Fibroblast of villous mesenchyme (primary cell): ENCODE data around the gene TBL1XR1. TPM values are rescaled to one million over a fixed set of nuclear protein-coding genes. Genes with fewer than 3 reads are reported as not detected.

ENCODE experiments used
- DNase-seq: peaks from one replicate; pipeline ENCODE4 v3.0.0-alpha.2; 2010; ENCODE audit warnings: low read depth
- H3K4me3 ChIP-seq: 2 replicates; pipeline ENCODE4 v1.5.1; 2011; ENCODE audit warnings: low read depth, mild to moderate bottlenecking, low read length
- total RNA-seq: library from RNA; depleted of rRNA; stranded (reverse); fragments of >200 nt; gene quantifications from 2 replicates; pipeline ENCODE4 v1.2.3, GENCODE V29; 2012
- TF ChIP-seq, protein P1 (sequence below): IDR thresholded peaks from 2 replicates; pipeline ENCODE4 v1.5.1; 2012; ENCODE audit warnings: low read depth, mild to moderate bottlenecking, low read length; ENCODE audit not compliant: insufficient read depth

Gene TBL1XR1
- total RNA-seq, 1 donor = 161 TPM

DNA sequence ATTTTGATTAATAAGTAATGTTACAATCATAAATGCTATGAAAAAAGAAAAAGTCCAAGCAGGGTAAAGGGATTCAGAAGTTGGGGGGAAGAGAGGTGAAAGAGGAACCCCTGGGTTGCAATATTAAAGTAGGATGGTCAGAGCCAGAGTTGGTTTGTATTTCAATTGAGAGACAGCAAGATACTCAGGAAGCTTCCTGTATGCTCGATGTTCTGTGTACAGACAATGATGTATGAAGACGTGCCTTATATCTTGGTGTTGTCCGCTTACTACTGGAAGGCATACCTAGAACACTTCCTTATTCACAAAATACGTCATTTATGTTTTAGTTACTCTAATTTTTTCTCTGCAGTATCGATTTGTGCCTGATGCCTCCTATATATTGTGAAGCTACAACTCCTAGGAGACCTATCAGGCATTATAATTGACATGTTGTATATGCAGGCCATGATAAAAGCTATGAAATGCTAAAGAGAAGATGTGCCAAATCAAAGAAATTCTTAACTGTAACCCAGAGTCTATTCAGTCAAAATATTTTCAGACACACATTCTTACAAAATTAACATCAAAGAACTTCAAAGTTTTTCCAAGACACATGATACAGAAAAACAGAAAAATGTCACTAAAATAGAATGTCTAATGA is 87.5 kb downstream of the TBL1XR1 start:
- H3K4me3 ChIP-seq = no peak overlapping the region
- DNase-seq = no peak
- TF ChIP-seq, protein P1, sequence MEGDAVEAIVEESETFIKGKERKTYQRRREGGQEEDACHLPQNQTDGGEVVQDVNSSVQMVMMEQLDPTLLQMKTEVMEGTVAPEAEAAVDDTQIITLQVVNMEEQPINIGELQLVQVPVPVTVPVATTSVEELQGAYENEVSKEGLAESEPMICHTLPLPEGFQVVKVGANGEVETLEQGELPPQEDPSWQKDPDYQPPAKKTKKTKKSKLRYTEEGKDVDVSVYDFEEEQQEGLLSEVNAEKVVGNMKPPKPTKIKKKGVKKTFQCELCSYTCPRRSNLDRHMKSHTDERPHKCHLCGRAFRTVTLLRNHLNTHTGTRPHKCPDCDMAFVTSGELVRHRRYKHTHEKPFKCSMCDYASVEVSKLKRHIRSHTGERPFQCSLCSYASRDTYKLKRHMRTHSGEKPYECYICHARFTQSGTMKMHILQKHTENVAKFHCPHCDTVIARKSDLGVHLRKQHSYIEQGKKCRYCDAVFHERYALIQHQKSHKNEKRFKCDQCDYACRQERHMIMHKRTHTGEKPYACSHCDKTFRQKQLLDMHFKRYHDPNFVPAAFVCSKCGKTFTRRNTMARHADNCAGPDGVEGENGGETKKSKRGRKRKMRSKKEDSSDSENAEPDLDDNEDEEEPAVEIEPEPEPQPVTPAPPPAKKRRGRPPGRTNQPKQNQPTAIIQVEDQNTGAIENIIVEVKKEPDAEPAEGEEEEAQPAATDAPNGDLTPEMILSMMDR = no peak

DNA sequence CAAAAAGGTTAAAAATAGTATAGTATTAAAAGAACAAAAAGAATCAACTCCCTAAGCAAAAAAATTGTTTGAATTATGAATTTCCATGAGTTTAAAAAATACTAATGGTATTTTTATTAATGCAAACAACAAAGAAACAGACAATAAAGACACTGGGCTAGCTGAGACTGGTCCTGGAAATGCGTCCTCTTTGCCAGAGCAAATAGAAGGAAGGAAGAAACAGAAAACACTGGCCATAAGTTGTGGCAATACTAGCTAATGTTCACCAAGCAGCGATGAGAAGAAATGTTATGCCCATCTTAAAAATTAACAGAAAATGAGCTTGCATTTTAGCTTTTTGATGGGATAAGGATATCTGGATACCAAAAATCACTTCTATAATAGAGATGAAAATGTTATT is 88.6 kb downstream of the TBL1XR1 start:
- H3K4me3 ChIP-seq = no peak overlapping the region
- DNase-seq = no peak

DNA sequence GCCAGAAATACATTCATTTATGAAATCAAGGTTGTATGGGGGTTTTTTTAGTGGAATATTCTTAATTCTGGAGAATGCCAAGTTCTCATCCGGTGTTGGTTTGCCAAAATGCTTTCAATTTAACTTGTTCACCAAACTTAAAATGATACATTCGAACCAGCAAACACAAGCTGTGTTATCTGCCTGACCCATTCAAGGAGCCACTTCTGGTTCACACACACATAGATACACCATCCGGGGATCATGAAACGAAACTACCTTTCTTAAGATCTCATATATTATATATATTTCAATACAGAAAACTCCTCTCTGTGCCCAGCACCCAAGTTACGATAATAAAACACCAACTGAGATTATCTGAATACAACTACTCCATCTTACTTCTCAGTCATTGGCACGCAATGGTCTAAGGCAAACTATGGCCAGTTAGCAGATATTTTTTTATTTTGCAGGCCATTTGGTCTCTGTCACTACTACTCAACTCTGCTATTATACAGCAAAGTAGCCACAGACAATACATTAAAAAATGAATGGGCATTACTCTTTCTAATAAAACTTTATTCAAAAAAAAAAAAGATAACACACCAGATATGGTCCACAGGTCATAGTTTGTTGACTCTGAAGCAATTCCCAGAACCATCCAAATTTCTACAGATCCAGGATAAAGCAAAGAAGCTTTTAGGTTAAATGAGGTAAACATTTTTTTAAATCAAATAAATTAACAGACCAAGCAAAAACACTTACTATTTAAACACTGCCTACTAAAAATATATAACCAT is 89.6 kb downstream of the TBL1XR1 start:
- no peak for DNase-seq

More for the DNA sequence above, 88.6 kb downstream of the TBL1XR1 start:
- TF ChIP-seq, protein P1 = no peak

DNA sequence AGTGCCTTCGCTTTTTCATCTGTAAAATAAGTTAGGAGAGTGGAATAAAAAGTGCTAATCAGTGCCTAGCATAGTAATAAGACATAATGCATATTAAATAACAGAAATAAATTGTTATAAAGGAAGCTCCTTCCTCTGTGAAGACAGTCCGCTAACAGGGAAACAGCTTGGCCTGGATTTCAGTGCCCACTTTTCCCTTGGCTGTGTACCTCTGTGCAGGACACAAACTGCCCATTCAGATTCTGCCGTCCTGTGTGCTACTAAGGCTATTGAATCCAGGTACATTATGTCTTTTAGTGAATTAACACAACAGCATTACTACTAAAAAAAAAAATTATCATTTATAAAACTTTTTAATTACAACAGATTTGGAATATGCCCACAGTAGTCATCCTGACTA is 90.7 kb downstream of the TBL1XR1 start:
- no peak for DNase-seq
- TF ChIP-seq, protein P1 = no peak
- H3K4me3 ChIP-seq = no peak overlapping the region

More for the DNA sequence above, 89.6 kb downstream of the TBL1XR1 start:
- TF ChIP-seq, protein P1 = no peak
- no peak overlapping the region for H3K4me3 ChIP-seq

DNA sequence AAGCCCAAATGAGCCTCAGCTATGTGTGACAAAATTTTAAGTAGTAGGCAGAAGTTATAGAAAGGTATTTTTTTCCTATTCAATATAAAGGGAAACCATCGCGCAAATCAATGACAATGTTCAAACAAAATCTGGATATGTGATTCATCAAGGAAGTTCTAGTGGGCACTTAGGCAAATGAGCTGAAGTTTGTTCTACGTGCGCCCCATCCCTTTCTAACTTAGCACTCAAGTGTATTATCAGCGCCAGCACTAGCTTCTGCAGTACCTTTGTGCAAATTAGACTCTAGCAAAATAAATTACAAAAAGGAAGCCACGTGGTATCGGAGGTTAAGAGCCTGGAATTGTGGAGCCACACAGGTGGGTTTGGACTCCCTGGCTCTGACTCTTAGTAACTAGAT is 91.1 kb downstream of the TBL1XR1 start:
- no peak for DNase-seq
- TF ChIP-seq, protein P1 = no peak
- H3K4me3 ChIP-seq = no peak overlapping the region

DNA sequence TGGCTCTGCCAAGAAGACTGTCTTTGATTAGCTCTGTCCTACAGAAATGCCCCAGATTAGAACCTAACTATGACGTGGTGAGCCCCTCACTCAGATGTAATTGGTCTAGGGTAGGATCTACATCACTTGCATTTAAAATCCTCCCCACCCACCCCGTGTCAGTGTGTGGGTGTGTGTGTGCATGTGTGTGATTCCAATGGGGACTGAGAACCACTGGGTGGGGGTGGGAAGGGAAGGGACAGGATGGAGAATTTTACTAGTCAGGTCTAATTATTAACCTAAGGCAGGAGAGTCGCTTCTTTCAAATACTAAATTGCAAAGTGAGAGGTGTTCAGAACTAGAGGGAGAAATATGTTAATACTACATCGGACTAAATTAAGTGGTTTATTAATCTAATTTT is 91.7 kb downstream of the TBL1XR1 start:
- no peak overlapping the region for H3K4me3 ChIP-seq
- TF ChIP-seq, protein P1 = no peak
- no peak for DNase-seq
